ENCODE measurements around the gene HNRNPD. TPM values are rescaled to one million over a fixed set of nuclear protein-coding genes. Genes with fewer than 3 reads are reported as not detected.

HNRNPD gene
- total and polyA plus RNA-seq, 2 of the 13 experiments (the other 11 are each of a cell fraction or from before 2014, with no cell fraction given), result 64.0 to 69.7 TPM

DNA sequence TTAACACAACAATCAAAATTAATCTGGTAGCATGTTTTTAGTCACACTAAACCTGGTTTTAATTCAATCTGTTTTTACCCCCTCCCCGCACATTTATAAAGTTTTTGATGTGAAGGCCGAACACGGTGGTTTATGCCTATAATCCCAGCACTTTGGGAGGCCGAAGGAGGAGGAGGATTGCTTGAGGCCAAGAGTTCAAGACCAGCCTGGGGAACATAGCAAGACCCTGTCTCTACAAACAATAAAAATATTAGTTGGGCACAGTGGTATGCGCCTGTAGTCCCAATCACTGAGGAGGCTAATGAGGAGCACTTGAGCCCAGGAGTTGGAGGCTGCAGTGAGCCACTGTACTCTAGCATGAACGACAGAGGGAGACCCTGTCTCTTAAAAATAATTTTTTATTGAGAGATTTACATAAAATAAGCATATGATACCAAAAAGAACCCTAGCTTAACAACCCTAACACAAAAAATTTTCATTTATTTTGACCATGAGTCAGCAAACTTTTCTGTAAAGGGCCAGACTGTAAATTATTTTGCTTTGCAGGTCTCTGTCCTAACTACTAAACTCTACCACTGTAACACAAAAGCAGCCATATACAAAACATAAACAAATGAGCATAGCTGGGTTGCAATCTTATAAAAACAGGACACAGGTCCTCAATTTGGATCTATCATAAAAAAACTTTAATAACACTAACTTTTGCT is 21.5 kb downstream of the HNRNPD start (continued):
- TF ChIP-seq HNF4G (IDR thresholded peaks at IDR 0.05; ENCODE audit: borderline replicate concordance, low read depth, low read length) (no peak), HNF4G (CRISPR knock-in tag; IDR thresholded peaks at IDR 0.05; ENCODE audit: borderline replicate concordance, low read depth) (no peak), REPIN1 (CRISPR knock-in tag; IDR thresholded peaks at IDR 0.05; ENCODE audit: borderline replicate concordance, low read depth) (no peak), MAFK (conservative IDR thresholded peaks at IDR 0.05 in 1 of 2, IDR thresholded peaks at IDR 0.05 in 1 of 2; ENCODE audit: low read length in 2 of 2) (peak; percentile 56 to 60), NFE2L2 (IDR thresholded peaks at IDR 0.05; ENCODE audit: low read length) (peak; percentile 76), MZF1 (CRISPR knock-in tag; IDR thresholded peaks at IDR 0.05; ENCODE audit: borderline replicate concordance) (no peak), RBFOX2 (IDR thresholded peaks at IDR 0.05; ENCODE audit: low read depth, low read length) (0 out of 2 replicates have a peak, but pooled peaks have one; percentile 13), ZNF841 (CRISPR knock-in tag; IDR thresholded peaks at IDR 0.05; ENCODE audit: borderline replicate concordance) (no peak), PCBP1 (IDR thresholded peaks at IDR 0.05; ENCODE audit: borderline replicate concordance, low read depth, low read length) (no peak), ZBTB20 (CRISPR knock-in tag; IDR thresholded peaks at IDR 0.05; ENCODE audit: borderline replicate concordance, low read depth) (no peak), RFXANK (CRISPR knock-in tag; IDR thresholded peaks at IDR 0.05) (no peak), SYNCRIP (IDR thresholded peaks at IDR 0.05; ENCODE audit: insufficient read depth, low read depth, low read length) (no peak)
- TF ChIP-seq, protein P1, sequence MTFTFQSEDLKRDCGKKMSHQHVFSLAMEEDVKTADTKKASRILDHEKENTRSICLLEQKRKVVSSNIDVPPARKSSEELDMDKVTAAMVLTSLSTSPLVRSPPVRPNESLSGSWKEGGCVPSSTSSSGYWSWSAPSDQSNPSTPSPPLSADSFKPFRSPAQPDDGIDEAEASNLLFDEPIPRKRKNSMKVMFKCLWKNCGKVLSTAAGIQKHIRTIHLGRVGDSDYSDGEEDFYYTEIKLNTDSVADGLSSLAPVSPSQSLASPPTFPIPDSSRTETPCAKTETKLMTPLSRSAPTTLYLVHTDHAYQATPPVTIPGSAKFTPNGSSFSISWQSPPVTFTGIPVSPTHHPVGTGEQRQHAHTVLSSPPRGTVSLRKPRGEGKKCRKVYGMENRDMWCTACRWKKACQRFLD (CRISPR knock-in tag; IDR thresholded peaks at IDR 0.05; ENCODE audit: borderline replicate concordance), result no peak
- TF ChIP-seq, protein P2, sequence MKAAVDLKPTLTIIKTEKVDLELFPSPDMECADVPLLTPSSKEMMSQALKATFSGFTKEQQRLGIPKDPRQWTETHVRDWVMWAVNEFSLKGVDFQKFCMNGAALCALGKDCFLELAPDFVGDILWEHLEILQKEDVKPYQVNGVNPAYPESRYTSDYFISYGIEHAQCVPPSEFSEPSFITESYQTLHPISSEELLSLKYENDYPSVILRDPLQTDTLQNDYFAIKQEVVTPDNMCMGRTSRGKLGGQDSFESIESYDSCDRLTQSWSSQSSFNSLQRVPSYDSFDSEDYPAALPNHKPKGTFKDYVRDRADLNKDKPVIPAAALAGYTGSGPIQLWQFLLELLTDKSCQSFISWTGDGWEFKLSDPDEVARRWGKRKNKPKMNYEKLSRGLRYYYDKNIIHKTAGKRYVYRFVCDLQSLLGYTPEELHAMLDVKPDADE (CRISPR knock-in tag; IDR thresholded peaks at IDR 0.05), result no peak
- TF ChIP-seq, protein P3, sequence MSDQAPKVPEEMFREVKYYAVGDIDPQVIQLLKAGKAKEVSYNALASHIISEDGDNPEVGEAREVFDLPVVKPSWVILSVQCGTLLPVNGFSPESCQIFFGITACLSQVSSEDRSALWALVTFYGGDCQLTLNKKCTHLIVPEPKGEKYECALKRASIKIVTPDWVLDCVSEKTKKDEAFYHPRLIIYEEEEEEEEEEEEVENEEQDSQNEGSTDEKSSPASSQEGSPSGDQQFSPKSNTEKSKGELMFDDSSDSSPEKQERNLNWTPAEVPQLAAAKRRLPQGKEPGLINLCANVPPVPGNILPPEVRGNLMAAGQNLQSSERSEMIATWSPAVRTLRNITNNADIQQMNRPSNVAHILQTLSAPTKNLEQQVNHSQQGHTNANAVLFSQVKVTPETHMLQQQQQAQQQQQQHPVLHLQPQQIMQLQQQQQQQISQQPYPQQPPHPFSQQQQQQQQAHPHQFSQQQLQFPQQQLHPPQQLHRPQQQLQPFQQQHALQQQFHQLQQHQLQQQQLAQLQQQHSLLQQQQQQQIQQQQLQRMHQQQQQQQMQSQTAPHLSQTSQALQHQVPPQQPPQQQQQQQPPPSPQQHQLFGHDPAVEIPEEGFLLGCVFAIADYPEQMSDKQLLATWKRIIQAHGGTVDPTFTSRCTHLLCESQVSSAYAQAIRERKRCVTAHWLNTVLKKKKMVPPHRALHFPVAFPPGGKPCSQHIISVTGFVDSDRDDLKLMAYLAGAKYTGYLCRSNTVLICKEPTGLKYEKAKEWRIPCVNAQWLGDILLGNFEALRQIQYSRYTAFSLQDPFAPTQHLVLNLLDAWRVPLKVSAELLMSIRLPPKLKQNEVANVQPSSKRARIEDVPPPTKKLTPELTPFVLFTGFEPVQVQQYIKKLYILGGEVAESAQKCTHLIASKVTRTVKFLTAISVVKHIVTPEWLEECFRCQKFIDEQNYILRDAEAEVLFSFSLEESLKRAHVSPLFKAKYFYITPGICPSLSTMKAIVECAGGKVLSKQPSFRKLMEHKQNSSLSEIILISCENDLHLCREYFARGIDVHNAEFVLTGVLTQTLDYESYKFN (CRISPR knock-in tag; conservative IDR thresholded peaks at IDR 0.05), result no peak
- TF ChIP-seq, protein P4, sequence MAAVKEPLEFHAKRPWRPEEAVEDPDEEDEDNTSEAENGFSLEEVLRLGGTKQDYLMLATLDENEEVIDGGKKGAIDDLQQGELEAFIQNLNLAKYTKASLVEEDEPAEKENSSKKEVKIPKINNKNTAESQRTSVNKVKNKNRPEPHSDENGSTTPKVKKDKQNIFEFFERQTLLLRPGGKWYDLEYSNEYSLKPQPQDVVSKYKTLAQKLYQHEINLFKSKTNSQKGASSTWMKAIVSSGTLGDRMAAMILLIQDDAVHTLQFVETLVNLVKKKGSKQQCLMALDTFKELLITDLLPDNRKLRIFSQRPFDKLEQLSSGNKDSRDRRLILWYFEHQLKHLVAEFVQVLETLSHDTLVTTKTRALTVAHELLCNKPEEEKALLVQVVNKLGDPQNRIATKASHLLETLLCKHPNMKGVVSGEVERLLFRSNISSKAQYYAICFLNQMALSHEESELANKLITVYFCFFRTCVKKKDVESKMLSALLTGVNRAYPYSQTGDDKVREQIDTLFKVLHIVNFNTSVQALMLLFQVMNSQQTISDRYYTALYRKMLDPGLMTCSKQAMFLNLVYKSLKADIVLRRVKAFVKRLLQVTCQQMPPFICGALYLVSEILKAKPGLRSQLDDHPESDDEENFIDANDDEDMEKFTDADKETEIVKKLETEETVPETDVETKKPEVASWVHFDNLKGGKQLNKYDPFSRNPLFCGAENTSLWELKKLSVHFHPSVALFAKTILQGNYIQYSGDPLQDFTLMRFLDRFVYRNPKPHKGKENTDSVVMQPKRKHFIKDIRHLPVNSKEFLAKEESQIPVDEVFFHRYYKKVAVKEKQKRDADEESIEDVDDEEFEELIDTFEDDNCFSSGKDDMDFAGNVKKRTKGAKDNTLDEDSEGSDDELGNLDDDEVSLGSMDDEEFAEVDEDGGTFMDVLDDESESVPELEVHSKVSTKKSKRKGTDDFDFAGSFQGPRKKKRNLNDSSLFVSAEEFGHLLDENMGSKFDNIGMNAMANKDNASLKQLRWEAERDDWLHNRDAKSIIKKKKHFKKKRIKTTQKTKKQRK (IDR thresholded peaks at IDR 0.05; ENCODE audit: low read length), result no peak
- TF ChIP-seq, protein P5, sequence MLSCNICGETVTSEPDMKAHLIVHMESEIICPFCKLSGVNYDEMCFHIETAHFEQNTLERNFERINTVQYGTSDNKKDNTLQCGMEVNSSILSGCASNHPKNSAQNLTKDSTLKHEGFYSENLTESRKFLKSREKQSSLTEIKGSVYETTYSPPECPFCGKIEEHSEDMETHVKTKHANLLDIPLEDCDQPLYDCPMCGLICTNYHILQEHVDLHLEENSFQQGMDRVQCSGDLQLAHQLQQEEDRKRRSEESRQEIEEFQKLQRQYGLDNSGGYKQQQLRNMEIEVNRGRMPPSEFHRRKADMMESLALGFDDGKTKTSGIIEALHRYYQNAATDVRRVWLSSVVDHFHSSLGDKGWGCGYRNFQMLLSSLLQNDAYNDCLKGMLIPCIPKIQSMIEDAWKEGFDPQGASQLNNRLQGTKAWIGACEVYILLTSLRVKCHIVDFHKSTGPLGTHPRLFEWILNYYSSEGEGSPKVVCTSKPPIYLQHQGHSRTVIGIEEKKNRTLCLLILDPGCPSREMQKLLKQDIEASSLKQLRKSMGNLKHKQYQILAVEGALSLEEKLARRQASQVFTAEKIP (CRISPR knock-in tag; IDR thresholded peaks at IDR 0.05; ENCODE audit: borderline replicate concordance), result no peak

Data from HepG2 (cell line).